Non-pigmented ciliary epithelial cell (primary cell): ENCODE results near the gene RAB40C.

ENCODE experiments used
- DNase-seq: peaks from one replicate; pipeline ENCODE4 v3.0.0-alpha.2; 2010; ENCODE audit warnings: low read depth

The RAB40C gene

GRCh38 chr16:617855-618254 lies 28.0 kb downstream of the RAB40C start:
- no peak for DNase-seq

GRCh38 chr16:619476-620100 lies 29.7 kb downstream of the RAB40C start:
- DNase-seq, result no peak

DNA sequence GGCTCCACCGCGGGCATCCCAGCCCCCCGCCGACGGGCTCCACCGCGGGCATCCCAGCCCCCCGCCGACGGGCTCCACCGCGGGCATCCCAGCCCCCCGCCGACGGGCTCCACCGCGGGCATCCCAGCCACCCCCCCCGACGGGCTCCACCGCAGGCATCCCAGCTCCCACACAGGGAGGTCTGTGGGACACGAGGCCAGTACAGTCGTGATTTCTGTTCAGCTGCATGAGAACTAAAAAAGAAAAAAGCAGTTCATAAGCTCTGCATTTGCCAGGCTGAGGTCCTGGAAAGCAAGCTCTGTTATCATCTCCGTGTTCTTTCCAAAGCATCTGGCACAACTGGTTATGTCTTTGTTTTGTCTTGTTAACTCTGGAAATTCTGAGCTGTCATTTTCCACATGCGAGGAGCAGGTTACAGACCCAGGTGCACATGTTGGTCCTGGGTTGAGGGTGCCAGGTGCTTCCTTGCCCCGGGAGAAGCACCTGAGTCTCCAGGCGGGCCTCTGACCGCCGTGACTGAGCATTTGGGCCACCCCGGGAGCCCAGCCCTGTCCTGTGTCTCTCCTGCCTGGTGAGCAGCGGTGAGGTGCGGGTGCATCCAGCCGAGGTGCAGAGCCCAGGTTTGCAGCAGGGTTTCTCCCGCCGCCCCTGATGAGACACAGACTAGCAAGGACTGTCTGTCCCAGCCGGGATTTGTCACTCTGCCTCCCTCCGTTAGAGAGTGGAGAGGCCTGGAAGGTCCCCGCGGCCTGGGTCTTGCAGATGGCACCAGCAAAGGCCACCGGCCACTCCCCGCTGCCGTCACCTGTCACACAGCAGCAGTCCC lies 31.0 kb downstream of the RAB40C start:
- DNase-seq, result no peak

- no peak for DNase-seq
These were observed 31.8 kb downstream of the RAB40C start for GRCh38 chr16:621526-622105.

DNA sequence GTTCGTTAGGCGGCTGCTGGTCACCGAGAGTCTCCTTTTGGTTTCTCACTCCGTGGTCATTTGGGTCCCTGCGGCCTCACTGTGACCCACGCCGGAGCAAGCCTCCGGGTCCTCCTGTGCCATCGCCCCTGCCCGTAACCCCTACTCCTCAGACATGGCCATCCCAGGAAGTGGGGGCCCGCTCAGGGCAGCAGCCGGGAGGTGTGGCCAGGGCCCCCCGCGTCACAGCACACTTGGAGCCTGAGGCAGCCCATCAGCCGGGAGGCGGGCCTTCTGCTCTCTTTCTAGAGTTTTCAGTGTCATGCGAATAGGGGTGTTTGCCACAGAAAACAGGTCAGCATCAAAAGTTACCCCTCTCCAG lies 33.0 kb downstream of the RAB40C start:
- no peak for DNase-seq

DNA sequence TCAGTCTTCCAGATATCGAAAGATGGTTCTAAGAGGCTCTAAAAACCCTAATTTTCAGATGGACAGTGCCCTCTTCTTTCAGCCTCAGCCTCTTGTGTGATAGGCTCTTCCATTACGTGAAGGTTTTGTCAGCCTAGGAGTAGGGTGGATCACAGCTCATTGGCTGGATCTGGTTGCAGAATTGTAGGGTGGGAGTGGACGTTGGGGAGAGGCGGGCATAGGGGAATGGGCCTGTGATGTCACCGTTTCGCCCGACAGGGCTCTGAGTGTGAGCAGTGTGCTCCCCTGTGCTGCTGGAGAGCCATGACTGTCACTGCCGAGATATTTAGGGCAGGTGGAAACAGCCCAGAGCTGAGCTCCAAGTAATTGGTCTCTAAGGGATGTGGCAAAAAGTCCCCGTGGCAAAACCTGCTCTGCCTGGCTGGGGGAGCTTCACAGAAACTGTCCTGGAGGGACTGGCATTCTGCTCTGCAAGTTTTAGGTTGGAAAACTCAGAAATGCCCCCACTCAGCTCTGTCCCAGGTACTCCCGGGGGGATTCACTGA lies 34.7 kb downstream of the RAB40C start:
- no peak for DNase-seq

GRCh38 chr16:625117-625976 lies 35.5 kb downstream of the RAB40C start:
- no peak for DNase-seq

DNA sequence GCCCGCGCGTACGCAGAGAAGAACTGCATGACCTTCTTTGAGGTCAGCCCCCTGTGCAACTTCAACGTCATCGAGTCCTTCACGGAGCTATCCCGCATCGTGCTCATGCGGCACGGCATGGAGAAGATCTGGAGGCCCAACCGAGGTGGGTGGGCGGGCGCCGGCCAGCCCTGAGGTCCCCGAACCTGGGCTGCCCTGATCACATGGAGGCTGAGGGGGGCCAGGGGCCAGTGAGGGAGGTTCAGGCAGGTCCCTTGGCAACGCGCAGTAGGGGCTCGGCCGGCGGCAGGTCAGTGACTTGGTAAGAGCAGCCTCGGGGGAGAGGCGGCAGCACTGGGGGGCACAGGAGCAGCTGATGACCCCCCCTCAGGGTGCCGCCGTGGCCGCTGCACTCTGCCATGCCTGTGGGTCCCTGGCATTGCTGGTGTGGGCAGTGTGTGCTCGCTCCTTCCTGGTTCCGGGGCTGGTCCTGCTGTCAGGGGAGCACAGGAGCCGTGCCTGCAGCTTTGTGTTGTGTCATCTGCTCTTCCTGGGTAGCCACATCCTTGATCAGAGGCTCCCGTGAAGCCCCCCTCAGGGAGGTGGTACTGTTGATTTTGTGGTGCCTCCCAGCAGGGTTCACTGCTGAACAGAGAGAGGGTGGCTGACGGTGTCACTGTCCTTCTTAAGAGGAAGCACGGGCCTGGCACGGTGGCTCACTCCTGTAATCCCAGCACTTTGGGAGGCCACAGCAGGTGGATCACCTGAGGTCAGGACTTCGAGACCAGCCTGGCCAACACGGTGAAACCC lies 36.3 kb downstream of the RAB40C start:
- DNase-seq, result no peak

DNA sequence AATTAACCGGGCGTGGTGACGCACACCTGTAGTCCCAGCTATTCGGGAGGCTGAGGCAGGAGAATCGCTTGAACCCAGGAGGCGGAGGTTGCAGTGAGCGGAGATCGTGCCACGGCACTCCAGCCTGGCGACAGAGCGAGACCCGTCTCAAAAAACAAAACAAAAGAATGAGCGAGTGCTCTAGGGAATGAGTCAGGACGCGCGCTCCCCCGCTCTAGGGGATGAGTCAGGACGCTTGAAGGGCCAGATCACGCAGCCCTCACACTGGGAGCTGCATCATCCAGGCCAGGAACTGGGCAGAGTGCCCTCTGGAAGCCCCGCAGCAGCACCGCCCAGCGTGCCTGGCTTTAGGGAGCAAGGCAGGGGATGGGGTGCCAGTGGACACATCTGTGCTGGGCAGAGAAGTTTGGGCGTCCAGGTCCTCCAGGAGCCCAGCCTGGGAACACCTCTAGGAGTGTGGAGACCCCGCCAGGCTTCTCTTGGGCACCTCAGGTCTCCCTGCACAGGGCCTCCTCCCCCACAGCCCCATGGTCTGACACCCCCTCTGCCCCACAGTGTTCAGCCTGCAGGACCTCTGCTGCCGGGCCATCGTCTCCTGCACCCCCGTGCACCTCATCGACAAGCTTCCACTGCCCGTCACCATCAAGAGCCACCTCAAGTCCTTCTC lies 37.1 kb downstream of the RAB40C start:
- DNase-seq, result peak; percentile 86

GRCh38 chr16:627454-628239 lies 37.8 kb downstream of the RAB40C start:
- DNase-seq, result no peak

- no peak for DNase-seq
These were observed 38.6 kb downstream of the RAB40C start for GRCh38 chr16:628321-629061.

GRCh38 chr16:629185-629832 lies 39.4 kb downstream of the RAB40C start:
- DNase-seq, result no peak

GRCh38 chr16:629833-630248 lies 40.0 kb downstream of the RAB40C start:
- DNase-seq, result no peak

DNA sequence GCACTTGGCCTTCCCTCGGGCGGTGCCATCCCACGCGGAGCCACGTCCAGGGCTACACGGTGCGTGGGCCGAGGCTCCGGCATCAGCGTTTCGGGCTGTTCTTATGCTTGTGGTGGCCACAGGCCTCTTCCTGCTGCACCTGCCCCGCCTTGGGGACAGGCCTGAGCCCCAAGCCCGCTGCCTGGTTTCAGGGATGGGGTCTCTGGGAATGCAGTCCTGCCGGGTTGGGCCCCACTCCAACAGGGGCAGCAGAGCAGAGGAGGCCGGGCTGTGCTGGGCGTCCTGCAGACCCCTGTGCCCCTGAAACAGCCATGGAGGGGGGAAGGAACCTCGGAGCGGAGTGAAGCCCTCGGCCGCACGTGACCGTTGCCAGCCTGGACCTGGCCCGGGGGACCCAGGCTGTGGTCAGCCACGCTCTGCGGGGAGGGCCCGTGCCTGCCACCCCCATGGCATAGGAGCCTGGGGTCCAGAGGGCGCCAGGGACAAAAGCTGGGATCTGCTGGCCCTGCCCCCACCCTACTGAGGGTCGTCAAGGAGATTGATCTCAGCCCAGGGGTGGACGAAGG lies 40.5 kb downstream of the RAB40C start:
- DNase-seq, result no peak

GRCh38 chr16:630815-631405 lies 41.0 kb downstream of the RAB40C start, which contains the start of gene WFIKKN1:
Gene WFIKKN1, plus strand, starts transcription at chr16:630985. Its CDS starts 269 bp downstream, at chr16:631254.
- DNase-seq, result no peak

GRCh38 chr16:631808-632358 lies 42.0 kb downstream of the RAB40C start:
- no peak for DNase-seq
